GM19328 (cell line): ENCODE results near the gene SNTB2.
"Not testable (repeated sequence)": the region's sequence is repeated elsewhere in the genome, so short reads cannot be mapped to it uniquely, and the experiment has no call there.

ENCODE experiments used
- ATAC-seq: cut with Tn5 transposase; IDR thresholded peaks from one replicate; pipeline ENCODE4 v1.9.1; 2021; ENCODE audit warnings: mild to moderate bottlenecking, moderate library complexity; ENCODE audit not compliant: unreplicated experiment

The SNTB2 gene

DNA sequence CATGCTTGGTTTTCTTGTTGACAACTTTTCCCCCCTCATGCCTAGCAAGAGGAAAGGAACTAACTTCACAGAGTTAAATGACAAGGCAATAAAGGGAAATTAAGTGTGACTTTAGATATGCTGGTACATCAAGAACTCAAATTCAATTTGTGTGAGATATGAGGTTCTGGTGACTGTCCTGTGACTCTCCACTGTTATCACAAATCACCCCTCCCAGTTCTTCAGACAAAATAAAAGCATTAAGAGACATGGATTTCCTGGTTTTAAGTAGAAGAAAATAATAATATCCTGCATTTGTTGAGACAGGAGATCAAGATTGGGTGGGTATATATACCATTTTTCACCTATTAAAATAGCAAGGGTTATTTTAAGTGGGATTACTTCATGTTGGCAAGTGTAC, 46.2 kb downstream of the SNTB2 start:
- ATAC-seq = no peak

DNA sequence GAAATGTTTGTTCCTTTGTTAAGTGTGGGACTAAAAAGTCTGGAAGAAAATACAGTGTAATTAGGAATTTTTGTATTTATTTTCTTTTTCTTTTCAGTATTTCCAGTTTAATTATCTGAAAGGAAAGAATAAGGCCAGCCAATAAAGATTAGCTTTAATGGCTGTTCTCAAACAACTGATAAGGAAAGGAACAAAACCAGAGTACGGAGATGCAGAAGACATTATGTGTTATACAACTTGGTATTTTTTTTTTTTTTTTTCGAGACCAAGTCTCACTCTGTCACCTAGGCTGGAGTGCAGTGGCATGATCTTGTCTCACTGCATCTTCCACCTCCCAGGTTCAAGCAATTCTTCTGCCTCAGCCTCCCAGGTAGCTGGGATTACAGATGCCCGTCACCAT, 47.5 kb downstream of the SNTB2 start:
- no peak for ATAC-seq

DNA sequence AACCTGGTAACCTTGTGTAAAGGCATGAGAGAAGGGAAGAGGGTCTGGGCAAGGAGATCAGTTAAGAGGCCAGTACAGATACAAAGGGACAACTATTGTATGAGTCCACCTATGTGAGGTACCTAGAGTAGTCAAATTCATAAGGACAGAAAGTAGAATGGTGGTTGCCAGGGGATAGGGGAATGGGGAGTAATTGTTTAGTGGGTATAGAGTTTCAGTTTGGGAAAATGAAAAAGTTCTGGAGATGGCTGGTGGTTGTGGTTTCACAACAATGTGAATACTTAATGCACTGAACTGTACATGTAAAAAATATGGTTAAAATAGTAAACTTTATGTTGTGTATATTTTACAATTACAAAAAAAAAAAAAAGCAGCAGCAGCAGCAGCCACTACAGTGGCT, 49.4 kb downstream of the SNTB2 start:
- no peak for ATAC-seq

DNA sequence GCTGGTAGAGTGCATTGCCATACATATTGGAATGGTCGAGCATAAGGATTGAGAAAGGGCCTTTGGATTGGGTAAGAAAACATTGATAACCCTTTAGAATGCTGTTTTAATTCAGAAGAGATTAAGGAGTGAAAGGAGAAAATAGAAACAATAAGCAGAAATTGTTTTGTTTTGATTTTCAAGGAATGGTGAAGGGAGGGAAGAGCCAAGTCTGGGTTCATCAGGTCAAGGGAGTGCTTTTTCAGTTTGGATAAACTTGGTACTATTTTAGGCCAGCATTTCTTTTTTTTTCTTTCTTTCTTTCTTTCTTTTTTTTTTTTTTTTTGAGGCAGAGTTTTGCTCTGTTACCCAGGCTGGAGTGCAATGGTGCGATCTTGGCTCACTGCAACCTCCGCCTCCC, 50.3 kb downstream of the SNTB2 start:
- ATAC-seq = no peak

DNA sequence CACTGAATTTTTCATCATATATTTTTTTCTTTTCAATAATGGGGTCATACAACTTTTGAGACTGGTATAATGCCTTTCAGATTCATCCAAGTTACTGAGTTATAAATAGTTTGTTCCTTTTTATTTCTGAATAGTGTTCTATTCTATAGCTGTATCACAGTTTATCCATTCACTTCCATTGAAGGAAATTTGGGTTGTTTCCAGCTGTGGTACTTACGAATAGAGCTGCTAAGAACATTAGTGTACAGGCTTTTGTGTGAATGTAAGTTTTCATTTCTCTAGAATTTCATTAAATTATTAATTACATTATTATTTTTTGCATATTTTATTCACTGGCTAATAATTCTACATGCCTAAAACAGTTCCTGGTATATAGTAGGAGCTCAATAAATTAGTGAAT, 52.9 kb downstream of the SNTB2 start:
- ATAC-seq = no peak

DNA sequence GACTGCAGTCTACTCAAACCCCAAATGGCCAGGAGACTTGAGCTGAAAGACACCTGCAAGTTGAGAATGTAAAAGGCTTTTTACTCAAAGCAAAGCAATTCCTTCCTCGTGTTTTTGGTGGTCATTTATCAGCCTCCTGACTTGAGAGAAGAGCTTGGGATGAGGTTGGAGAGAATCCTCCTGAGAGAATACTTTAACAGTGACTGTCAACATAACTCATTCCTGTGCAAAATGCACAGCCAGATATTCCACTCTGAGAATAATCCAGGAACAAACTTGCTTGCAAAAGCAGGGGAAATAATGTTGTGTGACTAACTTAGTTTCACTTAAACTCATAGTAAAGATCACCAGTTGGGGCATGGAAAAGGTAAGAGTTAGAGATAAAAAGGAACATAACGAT, 53.4 kb downstream of the SNTB2 start:
- no peak for ATAC-seq

DNA sequence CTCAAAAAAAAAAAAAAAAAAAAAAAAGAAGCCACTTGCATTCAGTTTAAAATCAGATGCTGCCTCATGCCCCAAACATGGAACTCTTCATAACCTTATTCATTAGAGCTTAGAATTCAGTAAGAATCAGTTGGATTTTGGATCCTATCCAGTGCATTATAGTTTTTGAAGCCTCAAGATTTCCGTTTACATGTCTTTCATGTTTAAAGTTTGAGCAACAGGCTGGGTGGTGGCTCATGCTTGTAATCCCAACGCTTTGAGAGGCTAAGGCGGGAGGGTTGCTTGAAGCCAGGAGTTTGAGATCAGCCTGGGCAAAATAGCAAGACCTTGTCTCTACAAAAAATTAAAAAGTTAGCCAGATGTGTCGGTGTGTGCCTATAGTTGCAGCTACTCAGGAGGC, 55.0 kb downstream of the SNTB2 start:
- no peak for ATAC-seq

DNA sequence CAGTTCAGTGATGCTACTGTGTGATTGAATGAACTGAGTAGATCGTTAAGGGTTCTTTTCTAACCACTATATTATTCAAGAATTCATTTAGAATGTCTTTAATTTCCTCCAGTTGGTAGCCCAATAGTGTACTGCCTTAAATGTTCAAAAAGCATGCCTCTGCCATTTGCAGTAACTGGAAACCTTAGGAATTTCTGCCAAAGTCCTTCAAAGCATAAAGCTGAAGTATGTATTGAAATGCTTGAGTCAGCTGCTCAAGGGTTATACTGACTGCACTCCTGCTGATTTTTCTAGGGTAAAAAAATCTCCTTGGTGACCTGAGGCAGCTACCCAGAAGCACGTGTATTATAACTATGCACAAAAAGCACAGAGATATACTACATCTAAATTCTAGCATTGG, 56.5 kb downstream of the SNTB2 start:
- no peak for ATAC-seq

DNA sequence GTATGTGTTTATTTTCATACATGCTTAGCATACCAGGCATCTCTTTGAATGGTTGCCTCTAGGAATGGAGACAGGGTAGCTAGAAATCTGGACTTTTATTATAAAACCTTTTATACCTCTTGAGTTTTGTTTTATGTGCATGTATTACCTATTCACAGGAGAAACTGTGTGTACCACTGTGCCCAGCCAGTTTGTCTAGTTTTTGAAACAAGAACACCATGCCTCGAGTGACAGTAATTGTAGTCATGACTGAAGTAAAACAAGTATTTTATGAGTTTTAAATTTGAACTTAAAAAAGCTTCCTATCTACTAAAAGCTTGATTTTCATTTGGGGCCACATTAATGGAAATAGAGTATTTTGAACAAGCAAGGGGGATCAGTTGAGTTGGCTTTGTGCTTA, 57.4 kb downstream of the SNTB2 start:
- ATAC-seq = no peak

DNA sequence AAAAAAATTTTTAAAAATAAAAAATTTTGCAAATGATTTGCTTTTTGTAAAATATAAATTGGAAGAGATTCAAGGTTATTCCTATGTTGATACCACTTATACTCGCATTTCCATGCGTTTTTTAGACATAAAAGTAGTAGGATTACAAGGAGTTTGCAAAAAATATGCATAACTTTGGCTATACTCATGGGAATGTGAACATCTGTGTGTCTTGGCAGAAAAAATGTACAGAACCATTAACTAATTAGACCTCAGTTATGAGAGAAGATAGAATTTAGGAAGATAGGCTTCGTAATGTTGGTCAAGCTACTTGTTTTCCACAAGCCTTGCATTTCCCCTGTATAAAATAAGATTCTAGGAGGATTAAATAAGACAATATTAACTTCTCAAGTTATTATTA, 63.1 kb downstream of the SNTB2 start:
- ATAC-seq = no peak

DNA sequence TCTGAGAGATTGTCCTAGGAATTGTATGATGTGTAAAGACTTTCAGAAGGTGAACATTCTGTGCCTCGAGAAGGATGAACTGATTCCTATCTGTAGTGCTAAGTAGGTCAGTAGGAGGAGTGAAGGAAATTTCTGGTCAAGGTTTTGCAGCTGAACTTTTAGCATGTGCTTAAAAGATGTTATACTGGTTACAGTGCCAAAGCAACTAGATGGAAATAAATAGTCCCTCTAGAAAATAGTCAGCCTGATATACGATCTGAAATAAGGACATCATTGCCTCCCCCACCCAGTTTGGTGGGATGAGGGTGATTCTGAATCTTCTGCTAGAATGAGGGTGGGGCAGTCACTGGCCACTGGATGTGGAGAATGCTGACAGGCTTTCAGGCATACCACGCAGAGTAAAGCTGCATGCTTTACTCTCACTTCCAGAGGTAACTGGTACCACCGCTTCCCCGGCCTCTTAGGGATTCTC, 66.9 kb downstream of the SNTB2 start:
- ATAC-seq = no peak

DNA sequence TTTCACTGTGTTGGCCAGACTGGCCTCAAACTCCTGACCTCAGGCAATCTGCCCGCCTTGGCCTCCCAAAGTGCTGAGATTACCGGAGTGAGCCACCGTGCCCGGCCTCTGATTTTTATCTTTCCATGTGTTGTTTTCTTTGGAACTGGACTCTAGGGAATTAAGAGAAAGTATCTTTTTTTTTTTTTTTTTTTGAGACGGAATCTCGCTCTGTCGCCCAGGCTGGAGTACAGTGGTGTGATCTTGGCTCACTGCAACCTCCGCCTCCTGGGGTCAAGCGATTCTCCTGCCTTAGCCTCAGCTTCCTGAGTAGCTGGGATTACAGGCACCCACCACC, 72.4 kb downstream of the SNTB2 start:
- ATAC-seq = not testable (repeated sequence)

DNA sequence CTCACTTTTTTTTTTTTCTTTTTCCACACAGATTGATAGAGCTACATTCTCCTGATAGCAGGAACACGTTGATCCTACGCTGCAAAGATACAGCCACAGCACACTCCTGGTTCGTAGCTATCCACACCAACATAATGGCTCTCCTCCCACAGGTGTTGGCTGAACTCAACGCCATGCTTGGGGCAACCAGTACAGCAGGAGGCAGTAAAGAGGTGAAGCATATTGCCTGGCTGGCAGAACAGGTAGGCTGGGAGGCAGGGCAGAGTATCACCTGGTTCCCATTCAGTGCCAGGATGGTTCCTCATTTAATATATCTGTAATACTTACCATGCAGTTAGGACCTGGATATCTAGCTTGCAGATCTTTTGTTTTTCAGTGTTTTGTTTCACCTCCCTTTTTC, 73.1 kb downstream of the SNTB2 start:
- ATAC-seq = no peak

DNA sequence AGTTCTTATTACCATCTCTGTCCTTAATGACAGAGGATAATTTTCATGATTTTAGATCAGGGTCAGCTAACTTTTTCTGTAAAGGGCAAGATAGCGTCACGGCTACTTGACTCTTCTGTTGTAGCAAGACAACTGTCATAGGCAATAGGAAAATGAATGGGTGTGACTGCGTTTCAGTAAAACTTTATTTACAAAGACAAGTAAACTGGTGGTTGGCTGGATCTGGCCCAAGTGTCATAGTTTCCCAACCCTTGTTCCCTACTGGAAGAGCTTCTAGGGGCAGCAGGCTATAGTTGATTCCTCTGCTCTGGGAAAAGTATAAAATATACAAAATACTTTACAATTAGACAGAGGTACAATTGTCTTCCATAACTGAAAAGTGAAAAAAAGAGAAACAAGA, 73.5 kb downstream of the SNTB2 start:
- ATAC-seq = no peak

DNA sequence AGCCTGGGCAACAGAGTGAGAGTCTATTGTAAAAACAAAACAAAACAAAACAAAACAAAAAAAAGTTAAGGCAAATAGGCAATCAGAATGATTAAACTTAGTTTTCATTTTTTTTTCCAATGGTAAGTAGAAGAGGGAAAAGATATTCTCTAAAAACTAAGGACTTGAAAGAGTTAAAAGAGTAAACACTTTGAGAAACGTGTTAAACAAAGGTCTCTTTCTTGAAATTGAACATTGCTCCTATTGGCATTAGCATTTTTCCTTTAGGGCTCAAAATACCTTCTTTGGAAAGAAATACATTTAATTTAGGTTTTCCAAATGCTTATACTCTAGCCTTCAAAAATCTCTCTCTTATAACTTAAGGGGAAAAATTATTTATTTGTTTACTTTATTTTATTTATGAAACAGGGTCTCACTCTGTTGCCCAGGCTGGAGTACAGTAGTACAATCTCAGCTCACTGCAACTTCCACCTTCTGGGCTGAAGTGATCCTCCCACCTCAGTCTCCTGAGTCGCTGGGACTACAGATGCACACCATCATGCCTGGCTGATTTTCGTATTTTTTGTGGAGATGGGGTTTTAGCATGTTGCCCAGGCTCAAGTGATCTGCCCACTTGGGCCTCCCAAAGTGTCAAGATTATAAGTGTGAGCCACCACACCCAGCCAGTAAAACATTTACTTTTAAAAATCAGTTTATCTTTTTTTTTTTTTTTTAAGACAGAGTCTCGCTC, 79.5 kb downstream of the SNTB2 start:
- ATAC-seq = no peak

DNA sequence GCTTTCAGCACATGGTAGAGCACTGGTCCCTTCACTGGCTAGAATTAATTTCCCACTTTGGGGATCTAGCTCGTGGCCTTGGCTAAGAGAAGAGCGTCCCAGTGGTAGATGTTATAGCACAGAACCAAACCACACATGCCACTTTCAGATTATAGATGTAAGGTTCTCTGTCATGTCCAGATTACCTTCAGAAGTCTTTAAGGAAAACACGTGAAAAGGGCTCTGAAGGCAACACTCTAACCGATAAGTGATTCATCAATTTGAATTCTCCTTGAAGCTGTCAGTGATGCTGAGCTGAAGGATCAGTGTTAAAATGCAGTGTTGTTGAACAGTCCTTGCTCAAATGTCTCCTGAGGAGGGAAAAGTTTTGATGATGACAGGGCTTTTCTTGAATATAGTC, 80.7 kb downstream of the SNTB2 start:
- no peak for ATAC-seq

DNA sequence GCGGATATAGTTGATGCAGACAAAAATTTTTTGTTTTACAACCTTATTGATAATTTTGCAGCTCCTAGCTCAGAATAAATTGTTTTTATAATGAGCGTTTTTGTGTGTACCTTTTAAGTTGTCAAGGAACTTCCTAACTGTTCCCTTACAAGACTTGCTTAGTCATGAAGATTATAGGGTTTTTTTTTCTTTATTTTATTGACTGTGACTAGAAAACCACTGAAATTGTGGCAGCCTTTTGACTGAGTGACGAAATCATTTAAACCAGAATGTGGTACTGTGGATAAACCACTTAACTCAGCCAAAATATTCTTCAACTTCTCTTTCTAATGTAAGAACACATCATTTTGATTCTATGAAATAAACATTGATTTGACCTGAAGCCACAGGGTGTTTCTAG, 83.4 kb downstream of the SNTB2 start:
- ATAC-seq = no peak

DNA sequence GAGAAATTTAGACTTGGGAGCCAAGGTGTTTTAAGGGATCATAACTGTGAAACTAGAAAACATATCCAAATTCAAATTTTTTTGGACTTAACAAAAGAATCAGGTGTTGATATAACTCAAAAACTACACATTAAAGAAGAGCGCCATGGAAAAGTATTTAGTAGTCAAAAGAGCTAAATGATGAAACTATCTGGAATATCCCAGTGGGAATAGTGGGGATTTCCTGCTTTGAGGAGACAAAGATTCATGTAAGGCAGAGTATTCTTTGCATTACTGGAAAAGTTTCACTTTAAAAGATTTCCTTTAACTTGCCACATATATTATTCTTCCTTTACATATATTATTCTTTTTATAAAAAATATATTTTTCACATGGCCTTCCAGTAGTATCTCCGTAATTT, 83.9 kb downstream of the SNTB2 start:
- ATAC-seq = no peak

DNA sequence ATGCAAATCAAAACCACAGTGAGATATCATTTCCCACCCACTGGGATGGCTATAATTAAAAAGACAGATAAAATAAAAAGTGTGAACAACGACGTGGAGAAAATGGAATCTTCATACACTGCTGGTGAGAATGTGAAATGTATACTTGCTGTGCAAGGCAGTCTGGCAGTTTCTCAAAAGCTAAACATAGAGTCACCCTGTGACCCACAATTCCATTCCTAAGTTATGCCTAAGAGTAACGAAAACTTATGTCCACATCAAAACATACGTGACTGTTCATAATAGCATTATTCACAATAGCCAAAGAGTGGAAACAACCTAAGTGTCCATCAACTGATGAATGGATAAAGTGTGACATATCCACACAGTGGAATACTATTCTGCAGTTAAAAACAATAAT, 86.0 kb downstream of the SNTB2 start:
- ATAC-seq = no peak

DNA sequence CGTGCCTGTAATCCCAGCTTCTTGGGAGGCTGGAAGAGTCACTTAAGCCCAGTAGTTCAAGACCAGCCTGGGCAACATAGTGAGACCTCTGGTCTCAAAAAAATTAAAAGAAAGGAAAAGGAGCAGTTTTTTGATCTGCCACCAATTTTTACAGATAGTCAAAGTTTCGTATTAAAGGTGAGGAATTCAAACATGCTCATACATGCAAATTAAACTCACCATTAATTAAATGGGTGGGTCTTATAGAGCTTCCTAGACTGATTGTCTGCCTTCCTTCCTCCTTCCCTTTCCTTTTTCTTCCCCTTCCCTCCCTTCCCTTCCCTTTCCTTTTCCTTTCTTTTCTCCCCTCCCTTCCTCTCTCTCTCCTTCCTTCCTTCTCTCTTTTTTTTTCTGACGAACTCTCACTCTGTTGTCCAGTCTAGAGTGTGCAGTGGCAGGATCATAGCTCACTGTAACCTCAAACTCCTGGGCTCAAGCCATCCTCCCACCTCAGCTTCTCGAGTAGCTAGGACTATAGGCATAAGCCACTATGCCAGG, 87.8 kb downstream of the SNTB2 start:
- no peak for ATAC-seq

DNA sequence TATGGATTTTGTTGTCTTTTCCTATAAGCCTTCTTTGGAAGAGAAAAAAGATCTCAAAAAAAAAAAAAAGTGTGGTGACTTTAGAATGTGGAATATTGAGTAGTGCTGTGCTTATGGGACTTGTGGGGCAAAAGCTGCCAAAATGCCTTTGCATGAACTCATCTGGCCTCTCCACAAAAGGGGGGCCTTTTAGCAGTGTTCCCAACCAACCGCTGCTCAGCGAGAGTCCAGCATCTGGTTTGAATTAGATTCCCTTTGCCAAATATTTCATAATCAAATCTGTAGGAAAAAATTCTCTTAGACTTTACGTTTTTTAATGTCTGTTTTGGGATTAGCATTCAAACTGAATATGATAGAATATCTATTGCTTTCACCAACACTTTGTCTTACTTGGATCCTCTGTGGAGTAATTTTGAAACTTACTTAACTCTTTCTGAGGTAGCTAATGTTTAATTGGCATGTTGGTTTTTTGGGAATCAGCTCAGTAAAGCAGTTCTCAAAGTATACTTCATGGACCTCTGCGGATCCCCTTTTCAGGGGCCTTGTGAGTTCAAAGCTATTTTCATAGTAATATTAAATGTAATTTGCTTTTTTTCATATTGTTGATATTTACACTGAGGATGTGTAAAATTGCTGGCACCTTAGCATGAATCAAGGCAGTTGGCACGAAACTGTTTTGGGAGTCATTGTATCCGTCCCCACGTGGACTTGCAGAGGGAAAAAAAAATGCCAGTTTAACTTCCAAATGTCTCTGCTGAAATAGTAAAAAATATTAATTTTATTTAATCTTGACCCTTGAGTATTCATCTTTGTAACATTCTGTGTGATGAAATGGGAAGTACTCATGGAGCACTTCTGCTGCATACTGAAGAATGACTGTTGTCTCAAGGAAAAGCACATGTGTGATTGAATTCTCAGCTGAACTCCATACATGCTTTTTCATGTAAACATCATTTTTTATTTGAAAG, 89.5 kb downstream of the SNTB2 start:
- no peak for ATAC-seq

DNA sequence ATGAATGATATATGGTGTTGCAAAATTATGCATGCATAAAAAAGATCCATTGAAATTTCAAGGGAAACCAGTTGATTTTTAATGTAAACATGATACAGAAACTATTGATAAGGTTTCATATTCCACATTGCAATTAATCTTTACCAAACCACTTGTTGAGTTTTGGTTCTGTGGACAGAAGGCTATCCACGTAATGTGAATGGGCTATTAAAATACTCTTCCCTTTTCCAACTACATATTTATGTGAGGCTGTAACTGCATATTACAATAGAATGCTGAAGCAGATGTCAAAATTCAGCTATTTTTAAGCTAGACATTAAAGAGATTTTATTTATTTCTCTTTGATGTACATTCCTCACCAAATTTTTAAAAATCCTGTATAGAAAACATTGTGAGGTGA, 90.4 kb downstream of the SNTB2 start:
- no peak for ATAC-seq
